ENCODE results near the gene ANK3. TPM values are rescaled to one million over a fixed set of nuclear protein-coding genes. Genes with fewer than 3 reads are reported as not detected.

Gene ANK3
- total and polyA plus RNA-seq, 2 experiments from 2014 or later, result 44.9 to 95.8 TPM

DNA sequence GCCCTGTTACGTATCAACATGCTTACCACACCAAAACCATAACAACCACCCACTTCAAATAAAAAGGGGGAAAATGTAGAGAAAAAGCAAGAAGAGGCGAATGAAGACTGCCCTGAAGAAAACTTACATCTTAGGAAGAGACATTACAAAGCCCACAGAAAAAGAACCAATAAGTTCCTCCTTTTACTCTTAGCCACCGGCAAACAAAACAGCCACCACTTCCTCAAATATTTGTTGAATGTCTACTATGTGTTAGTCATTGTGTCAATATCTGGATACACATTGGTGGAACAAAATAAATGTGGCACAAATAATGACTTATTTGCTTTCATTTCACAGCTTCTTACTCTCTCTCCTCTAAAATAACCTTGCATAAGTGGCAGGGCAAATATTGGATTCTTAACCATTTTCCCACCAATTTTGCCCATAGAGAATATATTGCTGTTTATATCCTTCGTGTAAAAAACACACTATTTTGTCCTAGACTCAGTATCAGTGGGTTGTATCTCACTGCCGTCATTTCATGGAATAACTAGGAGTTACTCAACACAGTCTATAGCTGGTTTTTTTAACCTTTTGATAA lies 106.8 kb downstream of the ANK3 start:
- no peak overlapping the region for H3K4me3 ChIP-seq
- H3K9me3 ChIP-seq (ENCODE audit: low read depth), result no peaks in the 10 kb centered on the region
- TF ChIP-seq, protein P1, sequence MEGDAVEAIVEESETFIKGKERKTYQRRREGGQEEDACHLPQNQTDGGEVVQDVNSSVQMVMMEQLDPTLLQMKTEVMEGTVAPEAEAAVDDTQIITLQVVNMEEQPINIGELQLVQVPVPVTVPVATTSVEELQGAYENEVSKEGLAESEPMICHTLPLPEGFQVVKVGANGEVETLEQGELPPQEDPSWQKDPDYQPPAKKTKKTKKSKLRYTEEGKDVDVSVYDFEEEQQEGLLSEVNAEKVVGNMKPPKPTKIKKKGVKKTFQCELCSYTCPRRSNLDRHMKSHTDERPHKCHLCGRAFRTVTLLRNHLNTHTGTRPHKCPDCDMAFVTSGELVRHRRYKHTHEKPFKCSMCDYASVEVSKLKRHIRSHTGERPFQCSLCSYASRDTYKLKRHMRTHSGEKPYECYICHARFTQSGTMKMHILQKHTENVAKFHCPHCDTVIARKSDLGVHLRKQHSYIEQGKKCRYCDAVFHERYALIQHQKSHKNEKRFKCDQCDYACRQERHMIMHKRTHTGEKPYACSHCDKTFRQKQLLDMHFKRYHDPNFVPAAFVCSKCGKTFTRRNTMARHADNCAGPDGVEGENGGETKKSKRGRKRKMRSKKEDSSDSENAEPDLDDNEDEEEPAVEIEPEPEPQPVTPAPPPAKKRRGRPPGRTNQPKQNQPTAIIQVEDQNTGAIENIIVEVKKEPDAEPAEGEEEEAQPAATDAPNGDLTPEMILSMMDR (IDR thresholded peaks at IDR 0.05; ENCODE audit: low read depth, low read length), result no peak
- peak overlapping the region; percentile 42 for H3K27ac ChIP-seq
- peak in 1 of 2 donors; percentile 38 for DNase-seq (ENCODE audit: low read depth in 1 of 2, low spot score in 1 of 2)
- H3K4me1 ChIP-seq (ENCODE audit: low read depth), result peaks cover 27% of the 10 kb centered on the region
- H3K27me3 ChIP-seq, result no peaks in the 10 kb centered on the region
- no peaks in the 10 kb centered on the region for H3K36me3 ChIP-seq

DNA sequence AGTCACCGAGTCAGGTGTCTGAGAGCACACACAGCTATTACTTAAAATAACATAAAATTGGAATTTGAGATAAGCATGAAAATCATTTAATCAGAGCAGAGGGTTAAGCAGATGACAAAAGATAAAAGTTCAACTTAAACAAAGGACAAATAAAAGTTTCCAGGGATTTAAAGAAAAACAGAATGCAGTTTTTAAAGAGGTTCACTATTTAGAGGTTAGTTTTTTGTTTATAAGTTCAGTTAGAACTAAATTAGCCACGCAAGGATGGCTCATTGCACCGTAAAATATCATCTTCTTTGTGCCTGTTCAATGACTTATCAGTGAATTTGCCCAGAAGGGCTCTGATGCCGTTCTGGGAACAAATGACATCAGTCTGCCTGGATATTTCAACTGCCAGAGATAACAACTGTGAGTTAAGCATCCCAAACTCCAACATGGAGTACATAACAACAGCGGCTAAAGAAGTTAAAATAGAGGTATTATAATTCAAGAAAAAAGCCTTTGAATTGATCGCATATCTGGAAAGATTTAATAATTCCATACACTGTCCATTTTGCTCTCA lies 107.8 kb downstream of the ANK3 start:
- Histone ChIP-seq H3K27ac (peak overlapping the region; percentile 71), H3K9me3 (ENCODE audit: low read depth) (no peaks in the 10 kb centered on the region), H3K4me1 (ENCODE audit: low read depth) (peaks cover 25% of the 10 kb centered on the region), H3K36me3 (peaks cover 2% of the 10 kb centered on the region), H3K4me3 (no peak overlapping the region), H3K27me3 (no peaks in the 10 kb centered on the region)
- TF ChIP-seq, protein P1 (IDR thresholded peaks at IDR 0.05; ENCODE audit: low read depth, low read length), result no peak
- peak in 1 of 2 donors; percentile 30 for DNase-seq (ENCODE audit: low read depth in 1 of 2, low spot score in 1 of 2)

DNA sequence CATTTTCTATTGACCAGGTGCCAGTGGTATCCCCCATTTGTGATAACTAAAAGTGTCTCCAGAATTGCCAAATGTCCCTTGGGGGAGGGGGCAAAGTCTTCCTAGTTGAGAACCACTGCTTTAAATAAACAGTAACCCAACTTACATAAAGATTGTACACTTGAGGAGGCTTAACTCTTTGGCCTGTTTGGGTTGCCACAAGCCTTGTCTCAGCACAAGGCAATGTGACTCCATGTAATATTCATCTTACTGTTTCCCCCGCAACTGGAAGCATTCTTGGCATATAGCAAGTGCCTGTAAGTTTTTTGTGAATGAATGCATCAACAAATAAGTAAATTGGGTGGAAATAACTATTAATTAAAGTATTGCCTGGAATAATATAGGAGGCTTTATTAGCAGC lies 108.3 kb downstream of the ANK3 start:
- H3K27ac ChIP-seq, result peak overlapping the region; percentile 71

DNA sequence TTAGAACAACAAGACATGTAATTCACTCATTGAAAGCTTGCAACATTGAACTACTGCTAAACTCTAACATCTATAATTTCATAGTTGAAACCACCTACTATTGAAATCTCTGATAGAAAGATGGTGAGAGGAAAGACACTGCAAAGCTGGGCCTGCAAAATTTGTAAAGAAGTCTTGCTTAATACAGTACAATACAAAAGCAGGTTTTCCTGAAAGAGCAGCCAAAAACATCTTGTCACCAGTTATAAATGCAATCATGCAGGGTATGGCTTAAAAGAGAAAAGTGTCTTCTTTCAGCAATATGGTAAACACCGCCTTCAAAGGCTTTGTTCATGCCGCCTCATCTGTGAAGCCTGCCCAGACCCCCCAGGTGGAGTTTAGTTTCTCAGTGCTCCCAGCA lies 109.2 kb downstream of the ANK3 start:
- TF ChIP-seq, protein P1 (IDR thresholded peaks at IDR 0.05; ENCODE audit: low read depth, low read length), result no peak
- H3K9me3 ChIP-seq (ENCODE audit: low read depth), result no peaks in the 10 kb centered on the region
- H3K27me3 ChIP-seq, result no peaks in the 10 kb centered on the region
- no peak overlapping the region for H3K4me3 ChIP-seq
- peak overlapping the region; percentile 71 for H3K27ac ChIP-seq
- no peak for DNase-seq (ENCODE audit: low read depth in 1 of 2, low spot score in 1 of 2)
- H3K4me1 ChIP-seq (ENCODE audit: low read depth), result peaks cover 20% of the 10 kb centered on the region
- H3K36me3 ChIP-seq, result peaks cover 2% of the 10 kb centered on the region

More for the DNA sequence above, 108.3 kb downstream of the ANK3 start:
- H3K27me3 ChIP-seq, result no peaks in the 10 kb centered on the region
- no peak overlapping the region for H3K4me3 ChIP-seq
- H3K4me1 ChIP-seq (ENCODE audit: low read depth), result peaks cover 20% of the 10 kb centered on the region
- DNase-seq (ENCODE audit: low read depth in 1 of 2, low spot score in 1 of 2), result peak in 1 of 2 donors; percentile 60
- H3K36me3 ChIP-seq, result peaks cover 2% of the 10 kb centered on the region
- H3K9me3 ChIP-seq (ENCODE audit: low read depth), result no peaks in the 10 kb centered on the region
- TF ChIP-seq, protein P1 (IDR thresholded peaks at IDR 0.05; ENCODE audit: low read depth, low read length), result no peak

DNA sequence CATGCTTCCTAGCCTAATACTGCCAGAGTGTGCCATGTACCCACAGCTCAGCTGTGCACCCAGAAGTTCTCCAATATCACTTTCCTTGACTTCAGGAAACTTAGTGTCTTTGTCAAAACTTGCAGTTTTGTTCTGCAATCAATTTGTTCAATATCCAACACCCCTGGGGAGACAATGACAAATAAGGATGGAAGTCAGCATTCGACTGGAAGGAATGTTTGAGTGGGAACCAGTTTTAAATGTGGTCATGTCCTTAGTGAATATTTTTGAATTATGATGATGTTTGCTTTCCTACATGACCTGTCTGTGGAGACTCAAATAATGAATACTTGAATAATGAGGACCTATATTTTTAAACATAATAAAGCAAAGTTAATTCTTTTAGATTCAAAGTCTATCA lies 112.0 kb downstream of the ANK3 start:
- no peak for DNase-seq (ENCODE audit: low read depth in 1 of 2, low spot score in 1 of 2)
- Histone ChIP-seq H3K9me3 (ENCODE audit: low read depth) (no peaks in the 10 kb centered on the region), H3K4me3 (no peak overlapping the region), H3K27me3 (no peaks in the 10 kb centered on the region), H3K36me3 (peaks cover 2% of the 10 kb centered on the region), H3K27ac (no peak overlapping the region), H3K4me1 (ENCODE audit: low read depth) (peaks cover 20% of the 10 kb centered on the region)
- TF ChIP-seq, protein P1 (IDR thresholded peaks at IDR 0.05; ENCODE audit: low read depth, low read length), result no peak

Data from cardiac muscle cell (in vitro differentiated cells and primary cell).